ENCODE data around the gene ZNF48.

Gene ZNF48

DNA sequence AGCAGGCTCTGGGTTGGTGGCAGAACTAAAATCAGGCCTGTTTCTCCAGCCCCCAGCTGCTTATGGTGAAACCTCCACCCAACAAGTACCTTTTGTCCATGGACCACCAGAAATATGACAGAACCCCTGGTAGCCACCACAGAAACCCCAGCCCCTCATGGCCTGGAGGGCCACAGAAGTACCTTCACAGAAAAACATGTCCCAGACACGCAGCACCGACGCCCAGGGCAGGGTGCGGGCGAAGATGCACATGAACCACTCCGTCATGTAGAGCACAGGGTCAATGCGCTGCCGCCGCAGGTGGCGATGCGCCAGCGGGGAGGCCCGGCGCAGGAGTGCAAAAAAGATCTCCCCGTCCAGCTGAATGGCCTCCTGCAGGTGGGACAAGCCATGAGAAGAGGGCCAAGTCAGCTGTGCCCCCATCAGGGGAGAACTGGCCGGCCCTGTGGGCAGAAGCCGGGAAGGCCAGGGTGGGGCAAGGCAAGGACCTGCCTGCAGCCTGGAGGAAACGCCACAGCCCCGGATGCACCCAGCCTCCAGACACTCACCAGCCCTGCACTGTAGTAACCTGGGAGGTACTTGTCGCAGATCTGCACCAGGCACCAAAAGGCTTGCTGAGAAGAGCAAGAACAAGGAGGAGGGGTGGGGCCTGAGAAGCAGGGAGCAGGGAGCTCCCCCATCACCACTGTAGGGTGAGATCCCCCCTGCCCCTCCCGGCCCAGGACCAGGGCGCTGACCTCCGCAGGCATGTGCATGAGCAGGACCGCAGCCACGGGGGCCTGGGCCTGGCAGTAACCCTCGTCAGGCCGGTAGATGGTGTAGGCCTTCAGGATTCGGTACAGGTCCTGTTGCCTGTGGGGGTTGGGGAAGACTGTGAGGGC, 36.0 kb upstream of the ZNF48 start:
- DNase-seq = no peak

DNA sequence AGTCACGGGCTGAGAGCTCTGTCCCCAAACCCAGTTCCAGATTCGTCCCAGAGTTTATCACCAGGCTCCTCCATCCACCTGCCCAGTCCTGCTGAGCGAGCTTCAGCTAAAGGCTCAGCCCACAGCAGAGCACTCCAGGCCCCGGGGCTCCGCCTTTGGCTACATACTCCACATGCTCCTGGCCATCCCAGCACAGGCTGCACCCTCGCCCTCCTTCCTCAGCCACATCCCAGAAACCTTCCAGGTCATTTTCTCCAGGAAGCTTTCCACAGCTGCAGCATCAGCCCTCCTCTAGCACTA, 35.4 kb upstream of the ZNF48 start:
- DNase-seq = no peak

DNA sequence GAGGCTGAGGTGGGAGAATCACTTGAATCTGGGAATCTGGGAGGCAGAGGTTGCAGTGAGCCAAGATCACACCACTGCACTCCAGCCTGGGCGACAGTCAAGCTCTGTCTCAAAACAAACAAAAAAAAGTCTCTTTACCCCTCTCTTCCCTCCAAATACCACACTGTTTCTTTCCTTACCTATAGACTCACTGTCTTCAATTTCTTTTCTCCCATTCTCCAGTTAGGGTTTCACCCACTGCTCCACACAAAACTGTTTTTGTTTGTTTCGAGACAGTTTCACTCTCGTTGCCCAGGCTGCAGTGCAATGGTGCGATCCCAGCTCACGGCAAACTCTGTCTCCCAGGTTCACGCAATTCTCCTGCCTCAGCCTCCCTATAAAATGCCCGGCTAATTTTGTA, 34.0 kb upstream of the ZNF48 start:
- DNase-seq = no peak

DNA sequence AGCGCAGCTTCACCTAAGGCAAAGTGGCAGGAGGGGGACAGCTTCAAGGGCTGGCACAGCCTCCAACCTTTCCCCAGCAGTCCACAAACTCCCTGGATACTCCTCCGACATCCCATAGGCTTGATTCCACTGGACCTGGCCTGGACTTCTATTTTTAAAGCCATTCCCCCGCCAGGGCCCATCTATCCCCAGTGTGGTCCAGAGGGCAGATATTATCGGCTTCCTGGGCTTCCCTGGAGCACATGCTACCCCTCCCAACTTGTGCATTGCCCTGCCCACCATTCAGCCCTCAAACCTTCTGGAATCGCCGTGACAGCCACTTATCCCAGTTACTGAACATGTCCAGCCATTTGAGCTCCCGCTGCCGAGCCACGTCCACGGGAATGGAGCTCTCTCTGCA, 30.0 kb upstream of the ZNF48 start:
- DNase-seq = no peak

DNA sequence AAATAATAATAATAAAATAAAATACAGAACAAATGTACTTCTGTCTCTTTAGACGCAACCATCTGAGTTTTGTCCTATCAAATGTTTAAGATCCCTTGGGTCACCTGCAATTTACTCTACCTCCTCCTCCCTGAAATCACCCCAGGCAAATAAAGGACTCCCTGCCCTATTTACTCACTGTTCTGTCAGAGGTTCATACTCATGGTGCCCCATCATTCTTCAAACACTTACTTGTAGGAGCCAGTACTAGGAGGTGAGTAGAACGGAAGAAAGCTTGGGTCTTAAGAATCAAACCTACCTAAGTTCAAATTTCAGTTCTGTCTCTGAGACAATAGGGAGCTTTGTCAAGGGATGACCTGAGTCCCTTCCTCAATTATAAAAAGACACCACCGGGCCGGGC, 28.7 kb upstream of the ZNF48 start:
- no peak for DNase-seq

DNA sequence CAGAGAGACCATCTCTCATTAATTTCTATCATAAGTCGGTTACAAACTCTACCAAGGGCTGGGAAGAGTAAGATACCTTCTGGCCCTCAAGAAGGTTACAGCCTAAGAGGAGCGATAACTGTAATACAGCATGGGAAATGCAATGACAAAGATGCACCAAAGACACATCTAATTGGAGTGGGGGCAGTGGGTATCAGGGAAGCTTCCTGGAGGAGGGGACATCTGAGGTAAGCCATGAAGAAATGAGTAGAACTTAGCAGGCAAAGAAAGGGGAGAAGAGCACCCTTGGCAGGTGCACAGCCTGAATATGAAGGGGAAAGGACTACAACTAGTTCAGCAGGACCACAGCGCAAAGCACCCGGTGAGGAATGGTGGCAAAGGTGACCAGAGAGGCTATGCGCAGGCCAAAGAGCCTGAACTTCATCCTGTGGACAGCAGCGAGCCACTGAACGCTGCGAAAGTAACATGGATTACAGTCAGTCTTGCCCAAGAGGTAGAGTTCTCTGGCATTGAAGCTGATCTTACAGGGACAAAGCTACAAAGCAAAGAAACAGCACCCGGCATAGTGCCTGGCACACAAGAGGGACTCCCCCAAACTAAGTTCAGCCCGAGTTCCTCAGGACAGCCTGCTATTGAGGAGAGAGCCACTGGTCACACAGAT, 27.7 kb upstream of the ZNF48 start:
- DNase-seq = no peak

DNA sequence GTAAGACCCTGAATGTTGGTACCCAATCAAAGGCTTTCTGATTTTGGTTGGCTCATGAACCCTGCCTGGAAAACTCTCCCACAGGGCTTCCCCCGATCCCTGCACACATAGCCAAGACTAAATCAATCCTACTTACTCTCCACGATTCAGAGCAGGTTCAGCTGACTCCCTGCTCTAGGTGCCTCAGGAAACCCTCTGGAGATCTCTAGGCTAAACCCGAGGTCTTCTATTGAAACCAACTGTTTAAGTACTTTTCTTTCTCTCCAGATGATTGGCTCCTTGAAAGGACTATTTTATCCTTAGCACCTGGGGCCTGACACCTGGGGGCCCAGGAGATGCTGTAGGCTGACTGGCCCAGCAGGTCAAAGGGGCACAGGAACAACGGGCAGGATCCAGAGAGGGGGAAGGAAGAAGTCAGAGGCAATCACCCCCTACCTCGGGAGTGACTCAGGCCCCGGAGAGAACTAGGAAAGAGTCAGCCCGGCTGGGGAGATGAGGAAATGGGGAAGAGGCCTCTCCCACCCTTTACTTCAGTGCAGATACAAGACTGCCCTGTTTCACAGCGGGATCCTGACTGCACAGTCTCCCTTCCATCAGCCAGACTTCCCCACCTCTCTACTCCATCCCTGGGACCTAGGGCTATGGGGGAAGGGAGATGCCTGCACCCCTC, 27.0 kb upstream of the ZNF48 start:
- DNase-seq = no peak

DNA sequence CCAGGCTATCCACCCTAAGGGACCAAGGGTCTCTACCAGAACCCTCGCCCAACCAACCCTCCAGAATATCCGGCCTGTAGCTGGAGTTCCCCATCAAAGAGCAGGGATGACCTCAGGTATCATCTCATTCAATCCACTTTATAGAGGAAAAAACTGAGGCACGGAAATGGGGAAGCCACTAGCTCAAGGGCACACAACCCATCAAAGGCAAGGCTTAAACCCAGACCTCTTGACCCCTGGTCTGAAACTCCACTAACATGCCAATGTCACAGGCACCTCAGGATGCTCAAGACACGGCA, 26.5 kb upstream of the ZNF48 start:
- DNase-seq = no peak

DNA sequence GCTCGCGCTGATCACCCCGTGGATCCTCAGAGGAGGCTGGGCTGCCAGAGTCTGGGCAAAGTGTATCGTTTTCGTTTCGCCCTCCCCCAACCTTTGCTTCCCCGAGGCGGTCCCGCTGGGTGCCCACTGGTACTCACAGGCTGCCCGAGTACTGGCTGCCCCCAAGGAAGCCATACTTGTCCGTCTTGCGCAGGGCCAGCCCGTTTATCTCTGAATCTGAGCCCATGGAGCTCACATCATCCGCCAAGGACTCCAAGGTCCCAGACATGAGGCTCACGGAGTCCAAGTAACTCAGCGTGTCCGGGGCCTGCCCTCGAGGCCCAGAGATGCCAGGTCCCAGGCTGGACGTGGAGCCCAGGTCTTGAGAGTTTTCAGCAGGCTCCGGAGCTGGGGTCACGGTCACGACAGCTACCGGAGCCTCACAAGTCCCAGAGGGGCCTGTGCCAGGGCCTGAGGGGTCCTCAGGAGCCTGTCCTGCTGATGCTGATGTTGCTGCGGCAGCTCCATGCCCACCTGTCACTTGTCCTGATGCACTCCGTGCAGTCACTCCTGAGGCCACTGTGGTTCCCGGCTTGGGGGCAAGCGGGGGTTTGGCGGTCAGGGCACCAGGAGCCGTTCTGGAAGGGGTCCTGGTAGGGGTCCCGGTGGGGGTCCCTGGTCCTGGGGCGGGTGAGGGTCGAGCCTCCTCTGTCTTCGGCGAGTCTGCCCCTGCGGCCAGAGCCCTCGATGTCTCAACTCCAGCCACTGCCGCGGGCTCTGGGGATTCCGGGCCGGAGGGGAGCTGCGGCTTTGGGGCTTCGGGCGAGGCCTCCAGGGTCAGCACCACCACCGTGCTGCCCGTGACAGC, 25.9 kb upstream of the ZNF48 start:
- no peak for DNase-seq

DNA sequence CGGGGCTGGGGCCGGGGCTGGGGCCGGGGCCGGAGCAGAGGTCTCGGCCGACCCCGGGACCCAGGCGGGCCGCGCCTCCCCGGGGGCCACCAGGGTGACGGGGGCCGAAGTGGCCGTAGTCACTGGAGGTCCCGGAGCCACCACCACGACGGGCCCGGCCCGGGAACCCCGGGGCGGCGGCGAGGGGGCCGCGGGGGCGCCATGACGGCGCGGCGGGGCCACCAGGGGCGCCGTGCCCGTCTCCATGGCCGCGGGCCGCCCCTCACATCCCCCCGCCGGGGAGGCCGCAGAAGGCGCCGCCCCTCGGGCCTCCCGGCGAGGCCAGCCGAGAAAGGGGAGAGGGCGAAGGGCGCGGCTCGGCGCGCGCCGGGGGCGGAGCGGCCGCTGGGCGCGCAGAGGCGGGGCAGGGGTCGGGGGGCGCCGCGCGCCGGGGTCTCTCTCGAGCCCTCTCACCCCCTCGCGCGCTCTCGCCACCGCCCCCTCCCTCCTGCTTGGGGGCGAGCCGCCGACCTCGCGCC, 25.2 kb upstream of the ZNF48 start:
- no peak for DNase-seq

DNA sequence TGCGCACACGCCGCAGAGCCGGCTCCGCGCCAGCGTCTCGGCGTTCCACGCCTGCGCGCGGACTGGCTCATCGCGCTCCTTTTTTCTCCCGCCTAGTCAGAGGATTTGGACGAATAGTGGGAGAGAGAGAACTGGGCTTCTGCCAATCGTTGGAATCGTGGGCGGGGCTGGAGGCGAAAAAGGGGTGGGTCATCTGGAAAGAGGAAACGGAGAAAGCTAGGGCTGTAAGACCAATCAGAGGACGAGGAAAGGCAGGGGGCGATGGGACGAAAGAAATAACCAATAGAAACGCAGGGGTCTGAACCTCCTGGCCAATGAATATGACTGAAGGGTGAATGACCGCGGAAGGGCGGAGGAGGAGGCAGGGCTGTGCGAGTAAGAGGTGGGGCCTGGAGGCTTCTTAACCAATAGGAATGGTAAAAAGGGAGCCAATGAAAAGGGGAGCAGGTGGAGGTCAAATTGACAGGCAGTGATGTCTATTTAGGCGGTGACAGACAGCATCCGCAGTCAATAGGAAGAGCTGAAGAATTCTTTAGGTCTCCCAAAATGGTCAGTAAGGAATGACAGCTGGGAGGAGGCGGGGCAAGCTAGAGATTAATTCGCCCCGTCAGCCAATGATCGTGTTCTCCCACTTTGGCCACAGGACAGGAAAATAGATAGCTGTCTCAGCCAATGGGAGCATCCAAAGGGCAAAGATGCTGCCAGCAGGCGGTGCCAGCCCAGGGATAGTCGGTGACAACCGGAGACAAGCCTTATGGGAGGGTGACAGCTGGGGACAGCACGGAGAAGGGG, 24.6 kb upstream of the ZNF48 start, which contains the start of gene TBC1D10B:
Gene TBC1D10B (minus strand): TSS at position 39 of the 792 bp plus-strand sequence. CDS start 311 bp downstream, outside the sequence.
- DNase-seq = peak; percentile 96

DNA sequence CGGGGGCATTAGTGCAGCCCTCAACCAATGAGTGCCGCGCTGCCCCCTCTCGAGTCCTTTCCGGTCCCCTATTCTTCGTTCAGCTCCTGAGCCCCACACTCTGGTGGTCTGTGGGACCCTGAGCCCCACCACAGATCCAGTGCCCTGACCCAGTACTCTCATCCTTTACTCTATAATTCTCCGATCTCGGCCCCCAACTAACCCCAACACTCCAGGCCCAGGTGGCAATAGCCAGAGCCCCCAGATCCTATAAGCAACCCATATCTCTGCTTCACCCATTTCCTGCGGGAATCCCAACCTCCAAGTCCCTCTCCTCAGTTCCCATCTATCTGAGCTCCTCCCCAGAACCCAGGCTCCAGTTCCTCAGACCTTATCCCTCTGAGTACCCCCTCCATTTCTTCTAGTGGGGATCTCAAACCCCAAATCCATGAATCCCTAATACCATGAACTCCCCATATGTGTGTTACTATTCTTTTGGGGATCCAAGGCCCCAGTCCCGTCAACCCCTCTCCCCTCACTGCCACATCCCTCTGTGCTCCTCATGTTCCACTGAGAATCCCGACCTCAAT, 23.9 kb upstream of the ZNF48 start:
- no peak for DNase-seq

DNA sequence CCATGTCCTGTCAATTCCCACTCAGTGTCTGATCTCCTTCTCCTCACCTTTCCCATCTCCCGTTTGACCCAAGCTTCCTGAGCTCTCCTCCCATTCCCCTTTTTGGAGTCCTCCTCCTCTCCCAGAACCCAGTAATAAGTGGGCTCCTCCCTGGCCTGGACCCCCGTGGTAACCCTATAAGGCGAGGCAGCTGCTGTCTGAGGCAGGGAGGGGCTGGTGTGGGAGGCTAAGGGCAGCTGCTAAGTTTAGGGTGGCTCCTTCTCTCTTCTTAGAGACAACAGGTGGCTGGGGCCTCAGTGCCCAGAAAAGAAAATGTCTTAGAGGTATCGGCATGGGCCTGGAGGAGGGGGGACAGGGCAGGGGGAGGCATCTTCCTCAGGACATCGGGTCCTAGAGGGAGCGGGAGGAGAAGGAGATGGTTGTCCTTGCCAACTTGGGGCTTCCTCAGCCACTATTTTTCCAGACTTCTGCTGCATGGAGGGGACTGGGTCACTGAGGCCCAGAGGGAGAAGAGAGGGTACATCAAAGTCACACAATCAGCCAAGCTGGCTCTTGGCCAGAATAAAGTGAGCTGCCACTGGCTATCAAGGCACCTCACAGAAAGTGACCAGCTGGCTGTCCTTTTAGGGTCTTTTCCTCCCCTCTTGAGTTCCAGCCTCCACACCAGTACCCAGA, 23.0 kb upstream of the ZNF48 start:
- DNase-seq = no peak

DNA sequence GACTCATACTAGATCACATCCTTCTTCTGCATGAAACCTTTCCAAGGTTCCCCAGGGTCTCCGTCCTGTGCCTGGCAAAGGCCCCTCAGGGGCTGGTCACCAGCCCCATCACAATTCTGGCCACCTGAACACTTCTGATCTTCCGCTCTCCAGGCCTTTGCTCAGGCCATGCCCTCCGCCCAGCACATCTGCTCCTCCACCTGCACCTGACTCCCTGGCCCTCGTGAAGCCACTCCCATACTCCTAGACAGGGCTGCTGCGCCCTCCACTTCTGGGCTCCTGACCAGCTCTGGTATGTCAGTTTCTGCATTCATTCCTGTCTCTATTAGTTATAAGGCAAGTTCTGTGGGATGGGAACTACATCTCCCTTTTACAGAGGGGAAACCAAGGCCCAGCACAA, 22.5 kb upstream of the ZNF48 start:
- no peak for DNase-seq

DNA sequence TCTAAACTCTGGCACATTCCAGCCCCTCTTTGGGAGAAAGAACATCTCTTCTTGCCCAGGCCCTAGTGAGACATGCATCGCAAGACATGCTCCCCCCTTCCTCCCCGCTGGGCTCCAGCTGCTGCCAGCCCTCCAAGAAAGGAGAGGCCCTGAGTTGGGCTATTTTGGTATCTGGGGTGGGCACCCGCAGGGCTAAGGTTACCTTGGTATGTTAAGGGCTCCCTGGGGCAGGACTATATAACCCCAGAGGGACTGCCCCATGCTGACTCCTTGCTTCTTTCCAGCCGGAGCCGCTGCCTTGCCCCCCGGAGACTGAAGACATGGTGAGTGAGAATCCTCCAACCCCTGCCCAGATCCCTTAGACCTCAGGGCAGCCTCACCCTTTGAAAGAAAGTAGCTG, 20.7 kb upstream of the ZNF48 start, which contains the start of gene MYL11:
Gene MYL11 (plus strand): TSS at position 265 of the 400 bp plus-strand sequence. CDS start 56 bp downstream, at position 321.
- DNase-seq = no peak

DNA sequence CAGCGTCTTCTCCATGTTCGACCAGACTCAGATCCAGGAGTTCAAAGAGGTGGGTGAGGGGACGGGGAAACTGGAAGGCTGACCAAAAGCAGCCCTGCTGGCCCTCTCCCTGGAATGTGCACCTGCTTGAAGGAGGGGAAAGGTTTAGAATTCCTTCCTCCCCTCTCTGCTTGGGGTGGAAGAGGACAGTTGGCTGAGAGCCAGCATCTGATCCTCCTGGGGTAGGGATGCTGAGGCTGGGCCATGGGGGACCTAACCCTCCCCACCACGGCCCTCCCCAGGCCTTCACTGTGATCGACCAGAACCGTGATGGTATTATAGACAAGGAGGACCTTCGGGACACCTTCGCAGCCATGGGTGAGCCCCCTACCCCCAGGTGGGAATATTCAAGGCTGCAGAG, 19.4 kb upstream of the ZNF48 start:
- DNase-seq = no peak

DNA sequence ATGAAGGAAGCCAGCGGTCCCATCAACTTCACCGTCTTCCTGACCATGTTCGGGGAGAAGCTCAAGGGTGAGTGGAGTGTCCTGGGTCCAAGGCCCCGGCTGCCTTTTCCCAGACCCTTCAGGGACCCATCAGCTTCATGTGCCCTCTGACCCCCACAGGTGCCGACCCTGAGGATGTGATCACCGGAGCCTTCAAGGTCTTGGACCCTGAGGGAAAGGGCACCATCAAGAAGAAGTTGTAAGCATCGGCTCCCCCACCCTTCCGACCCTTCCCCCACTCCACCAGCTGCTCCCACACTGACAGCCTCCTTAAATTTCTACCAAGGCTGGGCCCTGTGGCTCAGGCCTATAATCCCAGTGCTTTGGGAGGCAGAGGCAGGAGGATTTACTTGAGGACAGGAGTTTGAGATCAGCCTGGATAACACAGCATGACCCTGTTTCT, 18.7 kb upstream of the ZNF48 start:
- DNase-seq = no peak

DNA sequence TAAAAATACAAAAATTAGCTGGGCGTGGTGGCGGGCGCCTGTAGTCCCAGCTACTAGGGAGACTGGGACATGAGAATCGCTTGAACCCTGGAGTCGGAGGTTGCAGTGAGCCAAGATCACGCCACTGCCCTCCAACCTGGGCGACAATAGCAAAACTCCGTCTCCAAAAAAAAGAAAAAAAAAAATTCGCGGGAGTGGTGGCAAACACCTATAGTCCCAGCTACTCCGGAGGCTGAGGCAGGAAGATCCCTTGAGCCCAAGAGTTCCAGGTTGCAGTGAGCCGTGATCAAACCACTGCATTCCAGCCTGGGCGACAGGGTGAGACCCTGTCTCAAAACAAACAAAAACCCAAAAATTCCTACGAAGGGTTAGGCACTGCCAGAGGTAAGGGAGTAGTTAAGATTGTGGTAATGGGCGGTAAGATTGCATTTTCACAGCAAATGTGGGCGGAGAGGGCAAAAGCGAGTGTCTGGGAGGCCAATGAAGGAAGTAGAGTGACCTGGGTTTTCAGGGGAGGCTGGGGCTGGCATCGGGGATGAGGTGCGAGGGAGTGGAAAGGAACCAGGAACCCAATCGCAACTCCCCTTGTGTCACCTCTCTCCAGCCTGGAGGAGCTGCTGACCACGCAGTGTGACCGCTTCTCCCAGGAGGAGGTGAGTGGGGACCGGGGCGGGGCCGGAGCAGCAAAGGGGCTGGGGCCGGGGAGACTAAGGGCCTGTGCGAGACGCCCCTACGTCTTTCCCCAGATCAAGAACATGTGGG, 18.0 kb upstream of the ZNF48 start:
- no peak for DNase-seq

DNA sequence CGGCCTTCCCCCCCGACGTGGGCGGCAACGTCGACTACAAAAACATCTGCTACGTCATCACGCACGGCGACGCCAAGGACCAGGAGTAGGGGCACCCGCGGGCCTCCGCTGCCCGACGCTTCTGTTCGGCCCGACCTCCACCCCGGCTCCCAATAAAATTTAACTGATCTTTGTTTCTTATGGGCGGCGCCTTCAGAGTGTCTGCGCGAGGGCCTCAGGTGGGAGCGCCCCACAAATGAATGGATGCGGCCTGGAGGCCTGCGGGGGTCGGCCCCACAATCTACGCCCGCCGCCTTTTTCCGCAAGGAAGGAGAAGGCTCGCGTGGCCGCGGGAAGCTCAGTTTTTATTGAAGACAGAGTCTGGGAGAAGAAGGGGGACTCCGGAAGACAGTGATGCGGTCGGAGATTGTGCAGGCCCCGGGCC, 17.4 kb upstream of the ZNF48 start:
- DNase-seq = peak; percentile 87

Data from stimulated activated CD4-positive, alpha-beta T cell treated with anti-CD3 and anti-CD28 coated beads, Interleukin-4, amount 100 ng/mL, for 1 hour (primary cell).